ENCODE measurements around the gene OR5K1.

The OR5K1 gene

DNA sequence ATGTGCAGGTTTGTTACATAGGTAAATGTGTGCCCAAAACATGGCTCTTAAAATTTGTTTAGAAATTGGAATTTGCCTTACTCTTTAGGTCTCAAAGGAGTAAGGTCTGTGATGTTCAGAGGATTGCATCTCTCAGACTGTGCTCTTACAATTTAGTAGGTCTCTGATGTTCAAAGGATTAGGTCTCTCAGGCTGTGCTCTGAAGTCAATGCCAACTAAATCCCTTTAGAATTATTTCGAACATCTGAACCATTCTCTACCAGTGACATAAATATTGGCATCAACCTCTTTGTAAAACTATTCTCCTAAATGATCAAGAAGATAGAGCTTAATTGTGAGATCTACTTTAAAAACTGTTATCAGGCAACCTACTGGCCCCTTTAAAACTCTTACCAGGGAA lies at the start of gene OR5K1:
TSS of gene OR5K1 (plus strand) at position 301 of the 400 bp plus-strand sequence. CDS start 6,376 bp downstream, outside the sequence.
- DNase-seq = no peak

DNA sequence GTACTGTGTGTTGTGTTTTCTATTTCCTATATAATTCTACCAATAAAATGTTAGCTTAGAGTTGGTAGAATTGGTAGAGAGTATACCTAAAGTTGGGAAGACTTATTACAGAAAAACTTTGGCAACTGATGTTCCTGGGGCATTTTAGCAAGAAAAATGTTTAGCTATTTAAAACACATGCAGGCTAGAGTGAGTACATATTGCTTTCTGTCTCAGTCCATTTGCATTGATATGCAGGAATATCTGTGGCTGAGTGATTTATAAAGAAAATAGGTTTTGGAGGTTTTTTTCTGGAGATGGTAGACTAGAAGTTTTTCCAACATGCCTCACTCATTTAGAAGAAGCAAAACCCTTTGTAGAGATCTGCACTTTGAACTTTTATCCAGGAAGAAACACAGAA lies 30.4 kb upstream of the OR5K1 start:
- no peak for DNase-seq

DNA sequence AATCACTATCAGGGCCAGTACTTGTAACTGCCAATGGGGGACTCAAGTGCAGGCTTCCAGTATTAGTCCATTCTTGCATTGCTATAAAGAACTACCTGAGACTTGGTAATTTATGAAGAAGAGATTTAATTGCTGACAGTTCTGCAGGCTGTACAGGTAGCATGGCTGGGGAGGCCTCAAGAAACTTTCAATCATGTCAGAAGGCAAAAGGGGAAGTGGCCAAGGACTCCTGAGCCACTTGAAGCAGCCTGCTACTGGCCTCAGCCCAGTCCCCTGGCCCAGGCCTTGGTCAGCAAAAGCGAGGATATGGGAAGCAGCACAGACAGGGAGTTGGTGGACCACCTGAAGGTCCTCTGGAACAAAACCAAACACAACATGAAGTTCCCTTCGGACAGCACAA lies 29.2 kb upstream of the OR5K1 start:
- DNase-seq = no peak

DNA sequence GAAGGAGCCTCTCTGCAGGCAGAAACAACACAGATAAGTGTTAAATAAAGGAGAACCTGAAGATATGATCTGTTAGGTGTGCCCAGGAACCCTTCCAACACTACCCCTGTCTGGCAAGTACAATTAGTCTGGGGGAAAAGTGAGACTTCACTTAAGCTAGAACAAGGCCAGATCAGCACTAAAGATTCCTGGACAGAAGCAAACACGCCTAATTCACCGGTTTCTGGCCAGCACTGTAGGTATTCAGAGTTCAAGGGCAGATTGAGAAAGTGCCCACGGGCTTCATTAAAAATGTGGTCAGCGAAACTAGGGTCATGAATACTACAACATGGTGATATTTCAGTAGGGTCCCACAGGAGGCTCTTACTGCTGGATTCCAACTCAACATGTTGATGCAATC lies 28.6 kb upstream of the OR5K1 start:
- DNase-seq = no peak

DNA sequence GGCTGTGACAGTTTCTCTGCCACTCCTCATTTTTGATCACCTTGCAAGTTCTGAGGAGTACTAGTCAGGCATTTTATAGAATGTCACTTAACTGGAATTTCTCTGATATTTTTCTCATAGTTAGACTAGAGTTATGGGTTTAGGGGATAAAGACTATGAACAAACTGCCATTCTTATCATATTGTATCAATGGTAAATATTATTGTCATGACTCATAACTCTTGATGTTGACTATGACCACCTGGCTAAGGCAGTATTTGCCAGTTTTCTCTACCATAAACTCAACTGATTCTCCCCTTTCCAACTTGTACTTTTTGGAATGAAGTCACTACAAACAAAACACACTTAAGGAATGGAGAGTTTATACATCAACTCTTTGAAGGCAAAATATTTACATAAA lies 22.7 kb upstream of the OR5K1 start:
- DNase-seq = no peak

DNA sequence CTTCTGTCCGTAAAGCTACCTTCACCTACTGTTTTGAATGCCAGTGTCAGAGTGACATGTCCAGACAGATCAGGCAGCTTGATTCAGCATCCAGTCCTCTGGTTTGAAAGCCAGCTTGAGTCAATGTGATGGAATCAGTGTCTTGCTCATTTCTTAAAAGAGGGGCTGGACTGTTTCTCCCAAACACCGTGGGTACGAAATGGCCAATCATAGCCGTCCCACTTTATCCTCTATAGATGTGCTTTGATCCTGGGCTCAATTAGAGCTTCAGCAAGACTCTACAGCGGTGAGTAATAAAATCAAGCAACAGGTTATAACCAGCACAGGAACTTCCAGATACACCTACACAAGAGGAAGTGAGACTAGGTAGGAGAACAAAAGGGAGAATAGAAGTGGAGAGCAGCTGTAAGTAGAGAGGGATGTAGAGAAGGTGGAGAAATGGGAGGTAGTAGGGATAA lies 17.0 kb upstream of the OR5K1 start:
- DNase-seq = no peak

DNA sequence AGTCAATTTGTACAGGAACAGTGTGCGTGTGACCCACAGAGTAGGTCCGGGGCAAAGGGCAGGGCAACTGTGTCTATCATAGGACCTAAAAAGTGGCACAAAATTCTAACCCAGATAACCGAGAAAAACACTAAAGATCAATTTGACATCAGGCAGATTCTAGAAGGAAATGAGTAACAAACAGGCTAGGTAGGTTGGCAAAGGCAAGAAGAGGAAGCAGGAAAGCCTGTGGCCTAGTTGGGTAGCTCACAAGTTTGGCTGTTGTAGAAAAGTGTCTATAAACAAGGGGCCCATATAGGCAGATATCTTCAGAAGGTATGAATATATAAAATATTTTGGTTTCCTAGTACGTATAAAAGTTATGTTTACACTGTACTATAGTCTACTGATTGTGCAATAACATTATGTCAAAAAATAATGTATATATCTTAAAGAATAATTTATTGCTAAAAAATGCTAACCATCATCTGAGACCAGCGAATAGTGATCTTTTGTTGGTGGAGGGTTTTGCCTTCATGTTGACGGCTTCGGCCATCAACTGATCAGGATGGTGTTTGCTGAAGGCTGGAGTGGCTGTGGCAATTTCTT lies 13.3 kb upstream of the OR5K1 start:
- DNase-seq = no peak

DNA sequence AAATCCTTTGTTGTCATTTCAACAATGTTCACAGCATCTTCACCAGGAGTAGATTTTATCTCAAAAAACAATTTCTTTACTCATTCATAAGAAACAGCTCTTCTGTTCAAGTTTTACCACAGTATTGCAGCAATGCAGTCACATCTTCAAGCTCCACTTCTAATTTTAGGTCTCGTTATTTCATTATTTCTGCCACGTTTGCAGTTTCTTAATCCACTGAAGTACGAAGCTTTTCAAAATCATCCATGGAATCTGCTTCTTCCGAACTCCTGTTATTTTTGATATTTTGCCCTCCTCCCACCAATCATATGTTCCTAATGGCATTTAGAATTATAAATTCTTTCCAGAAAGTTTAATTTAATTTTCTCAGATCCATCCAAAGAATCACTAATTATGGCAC lies 12.6 kb upstream of the OR5K1 start:
- DNase-seq = no peak

DNA sequence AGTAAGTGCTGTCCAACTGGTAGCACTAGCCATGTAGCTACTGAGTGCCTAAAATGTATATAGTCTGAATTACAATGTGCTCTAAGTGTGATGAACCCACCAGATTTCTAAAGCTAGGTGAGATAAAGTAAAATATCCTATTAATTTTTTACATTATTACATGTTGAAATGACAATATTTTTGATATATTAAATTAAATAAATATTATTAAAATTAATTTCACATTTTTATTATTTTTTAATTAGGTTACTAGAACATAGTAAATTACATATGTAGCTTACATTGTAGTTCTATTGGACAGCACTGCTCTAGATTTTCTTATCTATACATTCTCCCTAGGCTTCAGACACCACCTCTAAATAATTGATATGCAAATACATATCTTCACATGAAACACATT lies 9.2 kb upstream of the OR5K1 start:
- DNase-seq = no peak

DNA sequence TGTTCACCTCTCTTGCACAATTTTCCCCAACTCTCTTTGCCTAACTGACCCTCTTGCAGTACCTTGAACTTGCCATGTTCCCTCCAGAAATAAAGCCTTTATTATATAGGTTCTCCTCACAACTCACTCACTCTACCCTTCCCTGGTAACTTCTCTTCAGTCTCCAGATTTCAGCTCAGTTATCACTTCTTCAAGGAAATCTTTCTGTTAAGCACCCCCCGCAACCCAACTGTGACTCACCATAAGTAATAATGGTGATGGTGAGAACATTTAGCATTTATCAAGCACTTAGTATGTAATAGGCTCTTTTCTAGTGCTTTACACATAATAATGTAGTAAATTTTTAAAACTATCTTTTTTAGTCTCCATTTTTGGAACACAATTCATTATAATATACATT lies 8.1 kb upstream of the OR5K1 start:
- no peak for DNase-seq

DNA sequence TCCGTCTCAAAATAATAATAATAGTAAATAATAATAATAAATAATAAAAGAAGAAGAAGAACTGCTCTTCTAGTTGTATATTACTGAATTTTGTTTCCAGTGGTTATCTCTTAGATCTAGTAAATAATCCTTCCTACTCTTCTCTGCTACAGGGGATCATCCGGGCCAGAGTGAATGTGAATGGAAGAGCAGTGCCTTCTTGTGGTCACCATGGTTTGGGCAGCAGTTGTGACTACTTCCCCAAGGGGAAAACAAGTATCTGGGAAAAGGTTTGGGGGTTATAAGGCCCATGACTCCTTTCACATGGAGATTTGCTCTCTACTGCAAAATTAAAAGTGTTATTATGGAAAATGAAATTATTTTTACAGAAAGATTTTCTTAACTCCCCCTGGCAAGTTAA lies 5.5 kb upstream of the OR5K1 start:
- no peak for DNase-seq

DNA sequence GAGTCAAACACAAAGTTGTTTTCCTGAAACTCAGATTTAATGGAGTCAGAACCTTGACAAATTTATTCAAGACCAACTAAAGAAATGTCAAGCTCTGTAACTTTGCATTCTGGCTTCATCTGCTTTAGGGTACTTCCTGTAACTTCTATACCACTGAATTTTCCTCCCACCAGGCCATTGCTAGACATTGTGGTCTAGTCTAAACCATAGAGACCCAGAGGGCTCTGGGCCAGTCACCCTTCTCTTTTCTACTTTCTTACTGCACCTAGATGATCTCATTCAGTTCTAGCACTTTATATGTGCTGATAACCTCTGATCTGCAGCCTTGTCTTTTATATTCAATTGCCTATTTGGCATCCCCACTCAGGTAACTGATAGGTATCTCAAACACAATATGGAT lies 2.8 kb upstream of the OR5K1 start:
- DNase-seq = no peak

DNA sequence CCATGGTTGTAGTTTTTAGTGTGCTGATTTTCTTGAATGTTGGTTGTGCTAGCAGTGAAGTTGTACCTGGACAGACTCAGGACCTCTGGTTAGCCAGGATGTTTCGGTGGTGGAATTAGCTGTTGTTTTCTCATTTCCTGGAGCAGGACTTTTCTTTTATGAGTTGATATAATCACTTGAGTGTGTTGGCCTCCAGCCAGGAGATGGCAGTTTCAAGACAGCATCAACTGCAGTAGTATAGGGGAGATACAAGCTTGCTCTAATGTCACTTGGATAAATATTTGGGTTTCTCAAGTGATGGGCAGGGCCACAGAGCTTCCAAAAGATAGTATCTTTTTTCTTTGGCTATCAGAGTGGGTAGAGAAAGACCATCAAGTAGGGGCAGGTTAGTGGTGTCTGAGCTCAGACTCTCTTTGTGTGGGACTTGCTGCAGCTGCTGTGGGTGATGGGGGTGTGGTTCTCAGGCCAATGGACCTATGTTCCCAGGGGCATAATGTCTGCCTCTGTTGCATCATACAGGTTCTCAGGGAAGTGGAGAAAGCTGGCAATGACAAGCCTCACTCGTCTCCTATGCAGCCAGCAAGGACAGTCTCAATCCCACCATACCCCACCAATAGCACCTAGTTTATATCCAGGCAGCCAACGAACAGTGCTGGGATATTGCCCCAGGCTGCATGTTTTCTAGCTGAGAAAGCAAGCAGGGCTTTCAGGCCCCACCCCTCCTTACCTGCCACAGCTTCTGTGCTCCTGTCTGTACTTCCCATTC lies 19.9 kb downstream of the OR5K1 start:
- DNase-seq = no peak

DNA sequence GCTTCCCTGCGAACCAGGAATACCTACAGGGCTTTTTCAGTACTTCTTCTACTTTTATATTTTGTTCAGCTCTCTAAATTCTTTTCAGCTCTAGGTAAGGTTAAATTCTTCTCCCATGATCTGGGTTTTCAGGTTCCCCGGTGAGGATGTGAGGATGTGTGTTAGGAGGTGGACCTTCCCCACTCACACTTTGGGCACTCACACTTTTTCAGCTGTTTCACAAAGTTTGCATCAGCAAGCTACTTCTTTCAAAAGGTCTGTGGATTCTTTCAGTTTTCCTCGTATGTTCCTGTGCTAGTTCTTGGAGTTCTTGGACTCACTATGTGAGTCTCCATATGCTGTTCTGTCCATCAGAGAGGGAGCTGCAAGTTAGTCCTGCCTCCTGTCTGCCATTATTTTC lies 20.6 kb downstream of the OR5K1 start:
- DNase-seq = no peak

DNA sequence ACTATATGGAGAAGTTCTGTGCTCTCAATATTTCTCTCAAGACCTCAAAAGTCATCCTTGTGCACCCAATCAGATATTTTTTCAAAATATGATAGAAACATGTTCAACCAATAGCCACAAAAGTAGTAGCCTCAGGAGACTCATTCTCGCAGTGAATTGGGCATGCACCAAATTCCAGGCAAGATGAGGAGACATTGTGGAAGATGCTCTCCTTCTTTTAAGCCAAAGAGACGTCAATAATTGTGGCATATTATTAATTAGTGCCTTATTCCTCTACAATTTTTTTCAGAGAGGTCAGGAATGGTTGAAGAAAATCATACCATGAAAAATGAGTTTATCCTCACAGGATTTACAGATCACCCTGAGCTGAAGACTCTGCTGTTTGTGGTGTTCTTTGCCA lies 34.4 kb downstream of the OR5K1 start, which contains the start of gene OR5K2:
TSS of gene OR5K2 (plus strand) at position 301 of the 400 bp plus-strand sequence. CDS start at position 301, 0 bp downstream.
- no peak for DNase-seq

DNA sequence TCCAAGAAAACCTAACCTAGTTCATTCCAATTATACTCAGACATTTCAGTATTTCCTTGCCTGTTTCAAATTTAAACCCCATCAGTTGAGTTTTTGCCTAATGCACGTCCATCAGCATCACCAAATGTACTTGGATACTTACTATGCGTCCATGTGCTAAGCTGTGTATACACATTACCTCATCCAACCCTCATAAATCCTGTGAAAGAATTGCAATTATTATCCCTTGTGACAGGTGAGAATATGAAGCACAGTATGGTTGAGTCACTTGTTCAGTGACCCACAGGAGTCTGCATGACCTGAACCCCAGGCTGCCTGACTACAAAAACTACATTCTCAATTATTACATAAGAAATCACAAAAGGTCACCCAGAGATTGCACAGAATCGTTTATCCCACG lies 37.0 kb downstream of the OR5K1 start:
- DNase-seq = no peak

DNA sequence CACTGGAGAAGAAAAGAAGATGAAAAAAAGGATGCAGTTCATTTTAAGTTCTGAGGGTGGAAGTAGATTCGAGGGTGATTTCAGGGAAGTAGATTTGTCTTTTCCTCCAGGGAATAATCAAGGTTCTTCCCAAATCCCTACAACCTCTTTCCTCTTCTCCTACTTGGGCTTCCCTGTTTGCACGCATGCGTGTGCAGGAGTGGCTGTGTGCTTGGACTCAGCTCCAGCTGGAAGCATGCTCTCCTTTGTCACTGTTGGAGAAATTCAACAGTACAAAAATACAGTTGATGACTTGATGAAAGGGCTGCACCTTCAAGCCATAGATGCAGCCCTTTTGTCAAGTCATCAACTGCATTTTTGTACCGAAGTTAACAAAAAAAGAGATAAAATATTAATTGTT lies 38.3 kb downstream of the OR5K1 start:
- peak; percentile 1 to 19 for DNase-seq

DNA sequence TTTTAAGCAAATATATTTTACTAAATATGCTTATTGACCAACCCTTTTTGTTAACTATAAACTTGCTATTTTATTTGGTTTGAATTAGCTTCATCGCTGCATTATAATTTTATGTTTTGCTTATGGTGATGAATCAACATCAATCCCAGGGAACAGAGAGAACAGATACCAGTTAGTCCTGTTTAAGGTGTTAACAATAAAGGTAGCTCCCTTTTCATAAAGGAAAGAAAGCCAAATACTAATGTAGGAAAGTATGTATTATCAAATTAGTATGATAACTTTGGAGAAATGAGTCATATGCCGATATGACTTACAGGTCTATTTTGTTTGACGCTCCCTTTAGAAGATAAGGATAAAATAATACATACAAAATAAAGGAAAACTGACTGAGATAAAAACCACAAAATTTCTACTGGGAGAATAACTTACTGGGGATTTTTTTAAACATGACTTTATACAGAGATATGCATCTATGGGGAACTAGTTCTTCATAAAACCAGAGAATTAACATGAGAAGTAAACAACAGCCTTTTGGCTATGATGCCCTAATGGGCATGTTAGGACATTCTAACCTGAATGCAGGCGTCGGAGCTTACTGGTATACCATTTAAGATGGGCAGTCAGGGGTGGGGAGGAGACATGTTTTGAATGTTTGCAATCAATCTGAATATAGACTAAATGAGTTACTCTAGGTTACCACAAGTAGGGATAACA lies 39.0 kb downstream of the OR5K1 start:
- DNase-seq = no peak

DNA sequence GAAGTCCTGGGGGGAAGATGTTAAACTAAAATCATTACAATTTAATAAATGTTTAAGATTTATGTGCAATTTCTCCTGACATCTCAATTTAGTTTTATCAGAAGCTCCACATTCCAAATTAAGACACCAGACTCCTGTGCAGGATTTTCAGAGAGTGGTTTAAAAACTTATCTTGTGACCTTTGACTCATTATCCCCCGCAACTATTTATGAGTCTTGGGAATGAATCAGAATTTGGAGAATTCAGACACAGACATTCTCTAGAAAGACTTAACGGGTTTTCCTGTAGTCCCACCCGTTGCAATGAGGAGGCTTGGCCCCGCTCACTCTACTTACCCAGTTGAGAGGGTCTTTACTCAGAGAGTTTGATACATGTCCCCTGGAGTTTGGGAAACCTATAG lies 41.5 kb downstream of the OR5K1 start:
- DNase-seq = no peak

DNA sequence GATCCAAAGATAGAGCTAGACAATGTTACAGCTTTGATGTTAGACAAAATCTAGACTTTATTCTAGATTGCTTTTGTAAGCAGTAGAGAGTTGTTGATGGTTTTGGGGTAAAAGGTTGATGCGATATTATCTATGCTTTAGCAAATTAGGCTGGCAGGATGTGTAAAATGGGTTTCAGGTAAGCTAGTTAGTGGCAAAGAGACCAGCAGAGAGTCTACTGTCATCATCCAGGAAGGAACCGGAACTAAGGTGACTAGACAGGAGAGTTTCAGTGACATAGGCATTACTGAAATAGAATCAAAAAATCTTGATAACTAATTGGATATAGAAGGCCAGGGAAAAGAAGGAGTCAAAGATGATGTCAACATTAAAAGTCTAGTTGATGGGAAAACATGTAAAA lies 45.6 kb downstream of the OR5K1 start:
- DNase-seq = no peak

DNA sequence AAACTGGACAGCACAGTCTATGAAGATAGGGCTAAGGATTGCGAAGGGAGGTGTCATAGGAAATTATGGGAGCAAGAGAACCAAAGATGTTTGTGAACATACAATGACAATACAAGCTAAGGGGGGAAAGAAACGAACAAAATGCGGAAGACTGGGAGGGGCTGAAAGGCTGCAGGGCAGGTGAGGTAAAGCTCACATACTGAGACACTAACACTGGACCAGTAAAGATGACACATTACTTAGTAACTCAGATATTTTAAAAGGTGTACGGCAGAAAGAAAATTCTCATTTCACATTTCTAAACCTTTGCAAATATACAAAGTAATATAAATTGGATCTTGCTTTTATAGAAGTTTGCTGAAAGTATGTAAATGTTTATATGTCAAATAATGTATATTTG lies 49.6 kb downstream of the OR5K1 start:
- no peak for DNase-seq

DNA sequence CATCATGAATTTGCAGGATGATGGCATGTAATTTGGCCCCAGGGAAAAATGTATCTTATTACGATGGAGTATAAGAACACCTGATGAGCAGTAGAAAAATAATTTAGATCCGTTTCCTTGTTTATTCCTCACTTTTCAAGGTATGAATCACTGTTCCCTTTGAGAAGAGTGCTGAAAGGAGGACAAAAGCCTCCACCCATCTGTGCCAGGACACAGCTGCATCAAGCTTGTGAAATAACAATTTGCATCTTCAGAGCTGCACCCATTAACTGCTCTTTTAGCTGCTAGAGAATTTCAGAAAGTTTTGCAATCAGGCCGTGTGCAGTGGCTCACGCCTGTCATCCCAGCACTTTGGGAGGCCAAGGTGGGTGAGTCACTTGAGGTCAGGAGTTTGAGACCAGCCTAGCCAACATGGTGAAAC lies 50.1 kb downstream of the OR5K1 start:
- DNase-seq = no peak

DNA sequence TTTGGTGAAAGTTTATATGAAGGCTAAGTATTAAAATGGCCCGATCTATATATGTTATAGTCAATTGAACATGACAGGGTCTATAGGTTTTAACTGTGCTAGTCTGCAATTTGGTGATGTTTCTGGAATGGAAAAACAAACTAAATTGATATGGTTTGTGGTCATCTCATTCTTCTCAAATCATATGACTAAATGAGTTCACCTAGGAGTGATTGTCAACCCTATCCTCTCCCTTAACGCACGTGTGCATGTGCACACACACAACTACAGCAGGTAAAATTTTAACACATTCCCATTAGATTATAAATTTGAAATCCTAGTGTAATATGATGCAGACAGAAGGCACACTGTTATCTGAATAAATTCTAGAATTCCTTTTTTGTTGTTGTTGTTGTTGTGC lies 50.7 kb downstream of the OR5K1 start:
- DNase-seq = no peak

DNA sequence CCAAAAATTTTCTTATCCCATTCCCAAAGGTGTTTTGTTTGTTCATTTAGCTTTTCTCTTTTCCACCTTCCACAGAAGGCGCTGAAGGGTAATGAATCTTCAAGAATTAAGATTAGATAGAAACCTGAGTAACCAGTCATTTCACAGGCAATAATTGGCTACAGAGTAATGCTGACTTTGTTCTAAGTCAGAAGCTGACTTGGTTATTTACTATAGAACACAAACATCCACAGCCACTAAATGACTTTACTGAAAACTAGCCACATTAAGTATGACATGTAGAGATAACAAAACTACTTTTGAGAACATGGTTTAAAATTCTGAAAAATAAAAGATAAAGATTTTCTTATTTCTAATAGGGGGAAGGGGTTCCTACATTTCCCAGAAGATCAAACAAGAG lies 51.9 kb downstream of the OR5K1 start:
- no peak for DNase-seq
